ENCODE data around the gene UBE2Q1. TPM values are rescaled to one million over a fixed set of nuclear protein-coding genes. Genes with fewer than 3 reads are reported as not detected.

The UBE2Q1 gene
- total RNA-seq, 1 experiment from 2014 or later, result 56.2 TPM

- DNase-seq (ENCODE audit: low spot score), result no peak
Observed at GRCh38 chr1:154577346-154578057, 19.0 kb upstream of the UBE2Q1 start.

DNA sequence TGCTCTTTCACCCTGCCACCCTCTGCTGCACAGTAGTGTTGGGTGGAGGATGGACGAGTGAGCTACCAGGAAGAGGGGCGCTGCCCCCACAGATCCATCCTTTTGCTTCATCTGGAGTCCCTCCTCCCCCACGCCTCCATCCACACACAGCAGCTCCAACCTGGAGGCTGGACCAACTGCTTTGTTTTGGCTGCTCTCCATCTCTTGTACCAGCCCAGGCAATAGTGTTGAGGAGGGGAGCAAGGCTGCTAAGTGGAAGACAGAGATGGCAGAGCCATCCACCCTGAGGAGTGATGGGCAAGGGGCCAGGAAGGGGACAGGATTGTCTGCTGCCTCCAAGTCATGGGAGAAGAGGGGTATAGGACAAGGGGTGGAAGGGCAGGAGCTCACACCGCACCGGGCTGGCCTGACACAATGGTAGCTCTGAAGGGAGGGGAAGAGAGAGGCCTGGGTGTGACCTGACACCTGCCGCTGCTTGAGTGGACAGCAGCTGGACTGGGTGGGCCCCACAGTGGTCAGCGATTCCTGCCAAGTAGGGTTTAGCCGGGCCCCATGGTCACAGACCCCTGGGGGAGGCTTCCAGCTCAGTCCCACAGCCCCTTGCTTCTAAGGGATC is 17.6 kb upstream of the UBE2Q1 start:
- DNase-seq (ENCODE audit: low spot score), result no peak

DNA sequence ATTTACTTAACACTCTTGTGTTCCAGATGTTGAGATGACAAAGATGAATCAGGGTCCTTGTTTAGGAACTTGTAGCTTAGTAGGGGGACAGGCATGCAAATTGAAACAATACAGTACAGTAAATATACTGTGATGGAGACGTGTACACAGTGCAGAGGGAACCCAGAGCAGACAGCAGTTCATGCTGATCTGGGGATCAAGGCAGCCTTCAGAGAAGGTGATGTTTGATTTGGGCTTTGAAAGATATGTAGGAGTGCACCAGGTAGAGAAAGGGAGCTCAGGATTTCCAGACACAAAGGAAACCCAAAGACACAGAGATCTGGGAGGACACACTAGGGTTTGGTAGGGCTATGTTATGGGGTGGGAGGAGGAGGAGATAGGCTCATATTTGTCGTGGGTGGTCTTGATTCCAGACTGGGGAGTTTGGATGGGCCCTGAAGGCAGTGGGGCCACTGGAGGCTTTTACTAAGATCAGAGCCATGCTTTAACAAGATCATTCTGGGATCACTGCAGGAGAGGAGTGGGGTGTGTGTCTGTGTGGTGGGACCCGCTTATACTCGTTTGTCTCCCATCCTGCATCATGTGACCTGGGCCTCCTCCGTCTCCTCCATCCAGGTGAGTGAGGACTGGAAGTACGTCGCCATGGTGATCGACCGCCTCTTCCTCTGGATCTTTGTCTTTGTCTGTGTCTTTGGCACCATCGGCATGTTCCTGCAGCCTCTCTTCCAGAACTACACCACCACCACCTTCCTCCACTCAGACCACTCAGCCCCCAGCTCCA is 16.9 kb upstream of the UBE2Q1 start:
- DNase-seq (ENCODE audit: low spot score), result no peak

DNA sequence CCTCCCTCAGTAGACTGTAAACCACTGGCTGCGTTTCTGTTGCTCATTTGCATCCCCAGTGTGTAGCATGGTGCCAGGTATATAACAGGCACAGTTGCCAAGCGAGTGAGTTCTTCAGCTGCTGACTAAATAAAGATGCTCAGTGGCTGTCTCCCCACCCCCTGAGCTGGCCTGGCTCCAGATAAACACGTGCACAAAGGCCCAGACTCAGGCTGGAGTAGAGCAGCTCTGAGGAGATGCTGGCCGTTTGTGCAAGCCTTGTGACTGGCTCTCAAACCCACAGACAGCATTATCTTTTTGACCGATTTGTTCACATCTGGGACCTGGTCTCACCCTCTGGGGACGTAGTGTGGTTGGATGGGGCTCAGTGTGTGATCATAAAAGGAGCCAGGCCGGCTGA is 16.3 kb upstream of the UBE2Q1 start:
- peak; percentile 39 for DNase-seq (ENCODE audit: low spot score)

GRCh38 chr1:154573168-154573510 is 14.7 kb upstream of the UBE2Q1 start:
- DNase-seq (ENCODE audit: low spot score), result no peak

GRCh38 chr1:154572468-154573167 is 14.2 kb upstream of the UBE2Q1 start:
- DNase-seq (ENCODE audit: low spot score), result no peak

GRCh38 chr1:154571964-154572288 is 13.5 kb upstream of the UBE2Q1 start:
- DNase-seq (ENCODE audit: low spot score), result no peak

- DNase-seq (ENCODE audit: low spot score), result no peak
Observed at GRCh38 chr1:154571244-154571963, 12.9 kb upstream of the UBE2Q1 start.

- DNase-seq (ENCODE audit: low spot score), result no peak
Observed at GRCh38 chr1:154568157-154568815, 9.8 kb upstream of the UBE2Q1 start.

DNA sequence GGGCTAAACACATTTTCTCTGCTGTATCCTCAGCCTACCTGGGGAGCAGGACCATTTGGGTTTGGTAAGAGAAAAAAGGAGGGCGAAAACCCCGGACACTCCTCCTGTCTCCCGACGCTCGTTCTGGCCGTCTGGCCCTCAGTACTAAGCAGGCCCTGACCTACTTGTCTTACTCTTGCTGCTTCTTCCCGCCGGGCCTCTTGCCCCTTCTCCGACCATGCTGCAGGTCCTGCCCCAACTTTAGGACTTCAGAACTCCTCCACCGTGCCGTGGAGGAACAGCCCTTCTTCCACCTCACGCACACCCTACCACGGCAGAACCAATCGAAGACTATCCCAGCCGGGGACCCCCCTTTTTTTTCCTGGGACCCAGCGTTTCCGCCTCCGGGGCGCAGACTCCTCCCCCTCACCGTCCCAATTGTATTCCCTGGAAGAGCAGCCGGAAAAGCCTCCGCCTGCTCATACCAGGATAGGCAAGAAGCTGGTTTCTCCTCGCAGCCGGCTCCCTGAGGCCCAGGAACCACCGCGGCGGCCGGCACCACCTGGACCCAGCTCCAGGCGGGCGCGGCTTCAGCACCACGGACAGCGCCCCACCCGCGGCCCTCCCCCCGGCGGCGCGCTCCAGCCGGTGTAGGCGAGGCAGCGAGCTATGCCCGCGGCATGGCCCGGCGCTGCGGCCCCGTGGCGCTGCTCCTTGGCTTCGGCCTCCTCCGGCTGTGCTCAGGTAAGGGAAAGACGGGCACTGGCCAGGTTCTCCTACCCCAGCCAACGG is 9.1 kb upstream of the UBE2Q1 start, which contains the start of gene CHRNB2:
Gene CHRNB2 (plus strand): TSS at position 393 of the 771 bp plus-strand sequence. CDS start 267 bp downstream, at position 660.
- DNase-seq (ENCODE audit: low spot score), result peak; percentile 22

GRCh38 chr1:154565876-154566275 is 7.4 kb upstream of the UBE2Q1 start:
- DNase-seq (ENCODE audit: low spot score), result no peak

GRCh38 chr1:154559466-154560044 is 1.1 kb upstream of the UBE2Q1 start:
- peak; percentile 96 for DNase-seq (ENCODE audit: low spot score)

- peak; percentile 97 for DNase-seq (ENCODE audit: low spot score)
Observed at GRCh38 chr1:154558720-154559465, 431 bp upstream of the UBE2Q1 start.

GRCh38 chr1:154557248-154557938 is 1.1 kb downstream of the UBE2Q1 start:
- DNase-seq (ENCODE audit: low spot score), result no peak

DNA sequence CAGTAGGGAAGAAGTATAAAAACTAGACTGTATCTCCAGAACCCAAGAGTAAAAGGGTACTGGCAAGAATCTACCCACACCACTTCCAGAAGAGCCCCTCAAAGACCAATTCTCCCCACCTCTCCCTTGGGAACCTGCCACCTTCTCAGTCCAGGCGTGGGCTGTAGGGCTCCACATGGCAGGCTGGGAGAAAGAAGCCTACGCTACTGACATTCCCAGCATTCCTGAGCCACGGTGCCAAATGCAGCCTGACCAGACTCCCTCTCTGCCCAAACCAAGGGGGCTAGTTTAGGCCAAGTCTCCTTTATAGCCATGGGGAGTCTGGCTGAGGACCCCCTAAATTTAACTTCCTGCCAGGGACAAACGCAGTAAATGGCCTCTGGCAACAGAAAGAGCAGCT is 2.0 kb downstream of the UBE2Q1 start:
- peak; percentile 30 for DNase-seq (ENCODE audit: low spot score)

- DNase-seq (ENCODE audit: low spot score), result no peak
Observed at GRCh38 chr1:154553056-154554030, 5.1 kb downstream of the UBE2Q1 start.

GRCh38 chr1:154552036-154552435 is 6.4 kb downstream of the UBE2Q1 start:
- no peak for DNase-seq (ENCODE audit: low spot score)

All from A172 (cell line).